ENCODE data around the gene PCNX1. TPM values are rescaled to one million over a fixed set of nuclear protein-coding genes. Genes with fewer than 3 reads are reported as not detected.
A peak's percentile ranks its signal among the peaks of the same experiment; 100 is the strongest.
"Not testable (repeated sequence)": the region's sequence is repeated elsewhere in the genome, so short reads cannot be mapped to it uniquely, and the experiment has no call there.

The PCNX1 gene
- total RNA-seq, 3 donors from 2014 or later: 26.4 to 30.8 (median 28.3) TPM

- H3K4me3 Mint-ChIP-seq: no peak overlapping the region
- H3K27me3 Mint-ChIP-seq (ENCODE audit: low read depth): peaks cover under 1% of the 10 kb centered on the region
- ATAC-seq: no peak
These were observed 232.9 kb downstream of the PCNX1 start for GRCh38 chr14:71140157-71140556.

DNA sequence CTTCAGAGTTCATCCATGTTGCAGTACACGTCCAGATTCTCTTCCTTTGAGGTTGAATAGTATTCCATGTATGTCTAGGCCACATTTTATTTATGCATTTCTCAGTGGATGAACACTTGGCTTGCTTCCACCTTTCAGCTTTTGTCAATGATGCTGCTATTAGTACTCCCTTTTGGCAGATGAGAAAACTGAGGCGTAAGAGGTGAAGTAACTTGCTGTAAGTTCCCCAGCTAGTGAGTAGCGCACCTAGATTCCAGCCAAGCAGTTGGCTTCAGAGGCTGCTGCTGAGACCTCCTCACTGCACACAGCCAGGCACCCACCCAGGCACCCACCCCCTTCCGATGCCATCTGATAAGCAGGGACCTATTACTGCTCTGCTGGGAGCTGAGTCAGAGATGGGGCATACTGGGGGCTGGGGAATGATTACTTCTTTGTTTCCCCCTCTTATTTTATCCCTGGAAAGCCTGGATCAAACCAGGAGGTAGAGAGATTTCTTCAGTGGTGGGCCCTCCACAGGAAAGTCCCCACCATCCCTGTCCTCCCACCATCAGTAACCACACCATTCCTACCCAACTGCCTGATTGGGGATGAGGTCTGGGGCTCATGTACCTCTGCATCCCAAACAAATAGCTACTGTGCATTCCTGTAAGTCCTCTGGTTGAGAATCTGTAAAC is 234.6 kb downstream of the PCNX1 start:
- no peak for ATAC-seq
- peaks cover 23% of the 10 kb centered on the region for H3K4me1 Mint-ChIP-seq (ENCODE audit: low read depth)
- H3K4me3 Mint-ChIP-seq: no peak overlapping the region
- H3K36me3 Mint-ChIP-seq (ENCODE audit: insufficient read depth): no peaks in the 10 kb centered on the region
- DNase-seq: no peak
- H3K9me3 Mint-ChIP-seq: no peaks in the 10 kb centered on the region
- no peaks in the 10 kb centered on the region for H3K27me3 Mint-ChIP-seq (ENCODE audit: low read depth)

More at GRCh38 chr14:71140157-71140556, 232.9 kb downstream of the PCNX1 start:
- H3K36me3 Mint-ChIP-seq (ENCODE audit: insufficient read depth): no peaks in the 10 kb centered on the region
- DNase-seq: no peak
- H3K4me1 Mint-ChIP-seq (ENCODE audit: low read depth): peaks cover 23% of the 10 kb centered on the region
- H3K9me3 Mint-ChIP-seq: no peaks in the 10 kb centered on the region

- DNase-seq (no peak), ATAC-seq (peak; percentile 38 to 43)
- H3K27me3 Mint-ChIP-seq (ENCODE audit: low read depth): no peaks in the 10 kb centered on the region
- no peaks in the 10 kb centered on the region for H3K36me3 Mint-ChIP-seq (ENCODE audit: insufficient read depth)
- H3K4me1 Mint-ChIP-seq (ENCODE audit: low read depth): peaks cover 23% of the 10 kb centered on the region
- no peaks in the 10 kb centered on the region for H3K9me3 Mint-ChIP-seq
- no peak overlapping the region for H3K4me3 Mint-ChIP-seq
These were observed 235.2 kb downstream of the PCNX1 start for GRCh38 chr14:71142375-71143038.

DNA sequence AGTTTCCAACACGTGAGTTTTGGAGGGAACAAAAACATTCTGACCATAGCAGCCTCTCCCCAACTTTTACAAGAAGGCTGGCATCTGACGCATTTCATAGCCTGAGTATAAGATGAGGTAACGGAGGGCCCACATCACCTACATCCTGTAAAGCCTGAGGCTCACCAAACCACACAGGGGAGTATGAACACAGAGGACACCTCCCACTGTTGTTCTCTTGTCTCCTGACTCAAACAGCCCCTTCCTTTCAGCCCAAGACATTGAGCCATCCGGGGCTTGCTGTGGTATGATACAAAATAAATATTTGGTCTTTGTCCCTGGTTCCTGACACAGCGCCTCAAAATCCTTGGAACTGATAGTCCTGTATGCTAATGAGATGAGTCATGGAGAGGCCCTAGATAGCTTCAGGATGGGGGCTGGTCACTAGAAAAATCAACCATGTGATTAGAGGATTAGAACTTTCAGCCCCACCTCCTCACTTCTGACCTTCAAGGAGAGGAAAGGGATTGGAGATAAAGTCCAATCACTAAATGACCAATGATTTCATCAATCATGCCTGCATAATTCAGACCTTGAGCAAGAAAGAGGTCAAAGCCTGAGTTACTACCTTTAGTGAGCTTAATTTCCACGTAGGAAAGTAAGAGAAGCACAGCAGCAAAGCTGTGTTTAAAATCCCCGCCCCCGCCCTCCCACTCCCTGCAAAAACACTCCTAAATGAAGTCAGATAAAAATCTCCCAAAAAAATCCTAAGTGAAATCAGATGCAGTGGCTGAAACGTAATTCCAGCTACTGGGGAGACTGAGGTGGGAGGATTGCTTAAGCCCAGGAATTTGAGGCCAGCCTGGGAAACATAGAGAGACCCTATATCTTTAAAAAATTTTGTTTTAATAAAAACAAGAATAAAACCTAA is 236.4 kb downstream of the PCNX1 start:
- Mint-ChIP-seq H3K4me1 (ENCODE audit: low read depth) (peaks cover 24% of the 10 kb centered on the region), H3K27me3 (ENCODE audit: low read depth) (no peaks in the 10 kb centered on the region), H3K36me3 (ENCODE audit: insufficient read depth) (no peaks in the 10 kb centered on the region), H3K9me3 (no peaks in the 10 kb centered on the region), H3K4me3 (no peak overlapping the region)
- DNase-seq (no peak), ATAC-seq (peak; percentile 81 to 90)

- not testable (repeated sequence) for H3K27me3 Mint-ChIP-seq (ENCODE audit: low read depth); H3K36me3 Mint-ChIP-seq (ENCODE audit: insufficient read depth); H3K4me3 Mint-ChIP-seq; DNase-seq; ATAC-seq
- Mint-ChIP-seq H3K4me1 (ENCODE audit: low read depth) (peaks cover 17% of the 10 kb centered on the region), H3K9me3 (peaks cover 12% of the 10 kb centered on the region)
These were observed 240.1 kb downstream of the PCNX1 start for GRCh38 chr14:71147335-71147734.

GRCh38 chr14:71148627-71149026 is 241.4 kb downstream of the PCNX1 start:
- Mint-ChIP-seq H3K27me3 (ENCODE audit: low read depth) (no peaks in the 10 kb centered on the region), H3K36me3 (ENCODE audit: insufficient read depth) (no peaks in the 10 kb centered on the region), H3K4me1 (ENCODE audit: low read depth) (peaks cover 4% of the 10 kb centered on the region), H3K9me3 (peaks cover 12% of the 10 kb centered on the region), H3K4me3 (no peak overlapping the region)
- no peak for ATAC-seq
- no peak for DNase-seq

GRCh38 chr14:71150737-71151136 is 243.5 kb downstream of the PCNX1 start:
- ATAC-seq: no peak
- H3K4me3 Mint-ChIP-seq: no peak overlapping the region
- peaks cover 3% of the 10 kb centered on the region for H3K4me1 Mint-ChIP-seq (ENCODE audit: low read depth)
- peaks cover 12% of the 10 kb centered on the region for H3K9me3 Mint-ChIP-seq
- H3K27me3 Mint-ChIP-seq (ENCODE audit: low read depth): no peaks in the 10 kb centered on the region
- no peaks in the 10 kb centered on the region for H3K36me3 Mint-ChIP-seq (ENCODE audit: insufficient read depth)
- DNase-seq: no peak

DNA sequence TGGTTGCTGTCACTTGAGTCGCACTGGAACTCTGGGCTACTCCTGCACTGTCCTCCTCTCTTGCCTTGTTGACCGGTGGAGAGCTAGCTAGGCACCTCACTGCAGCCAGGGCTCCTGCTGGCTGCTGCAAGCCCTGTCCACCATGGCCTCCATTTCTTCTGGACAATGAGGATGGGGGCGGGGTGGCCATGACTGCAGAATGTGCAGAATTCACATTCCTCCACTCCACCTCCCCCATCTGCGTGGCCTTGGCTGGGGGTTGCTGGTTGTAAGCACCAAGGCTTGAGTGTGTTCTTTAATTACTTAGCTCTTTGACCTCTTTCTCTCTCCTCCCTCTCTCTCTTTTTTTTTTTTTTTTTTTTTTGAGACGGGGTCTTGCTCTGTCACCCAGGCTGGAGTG is 248.5 kb downstream of the PCNX1 start:
- H3K9me3 Mint-ChIP-seq: peaks cover 4% of the 10 kb centered on the region
- ATAC-seq (no peak), DNase-seq (no peak)
- H3K36me3 Mint-ChIP-seq (ENCODE audit: insufficient read depth): no peaks in the 10 kb centered on the region
- H3K4me3 Mint-ChIP-seq: no peak overlapping the region
- H3K4me1 Mint-ChIP-seq (ENCODE audit: low read depth): no peaks in the 10 kb centered on the region
- peaks cover 3% of the 10 kb centered on the region for H3K27me3 Mint-ChIP-seq (ENCODE audit: low read depth)

- H3K27me3 Mint-ChIP-seq (ENCODE audit: low read depth): no peaks in the 10 kb centered on the region
- H3K9me3 Mint-ChIP-seq: no peaks in the 10 kb centered on the region
- no peak overlapping the region for H3K4me3 Mint-ChIP-seq
- DNase-seq: no peak
- peaks cover 3% of the 10 kb centered on the region for H3K4me1 Mint-ChIP-seq (ENCODE audit: low read depth)
- no peak for ATAC-seq
- no peaks in the 10 kb centered on the region for H3K36me3 Mint-ChIP-seq (ENCODE audit: insufficient read depth)
These were observed 256.0 kb downstream of the PCNX1 start for GRCh38 chr14:71163050-71163841.

DNA sequence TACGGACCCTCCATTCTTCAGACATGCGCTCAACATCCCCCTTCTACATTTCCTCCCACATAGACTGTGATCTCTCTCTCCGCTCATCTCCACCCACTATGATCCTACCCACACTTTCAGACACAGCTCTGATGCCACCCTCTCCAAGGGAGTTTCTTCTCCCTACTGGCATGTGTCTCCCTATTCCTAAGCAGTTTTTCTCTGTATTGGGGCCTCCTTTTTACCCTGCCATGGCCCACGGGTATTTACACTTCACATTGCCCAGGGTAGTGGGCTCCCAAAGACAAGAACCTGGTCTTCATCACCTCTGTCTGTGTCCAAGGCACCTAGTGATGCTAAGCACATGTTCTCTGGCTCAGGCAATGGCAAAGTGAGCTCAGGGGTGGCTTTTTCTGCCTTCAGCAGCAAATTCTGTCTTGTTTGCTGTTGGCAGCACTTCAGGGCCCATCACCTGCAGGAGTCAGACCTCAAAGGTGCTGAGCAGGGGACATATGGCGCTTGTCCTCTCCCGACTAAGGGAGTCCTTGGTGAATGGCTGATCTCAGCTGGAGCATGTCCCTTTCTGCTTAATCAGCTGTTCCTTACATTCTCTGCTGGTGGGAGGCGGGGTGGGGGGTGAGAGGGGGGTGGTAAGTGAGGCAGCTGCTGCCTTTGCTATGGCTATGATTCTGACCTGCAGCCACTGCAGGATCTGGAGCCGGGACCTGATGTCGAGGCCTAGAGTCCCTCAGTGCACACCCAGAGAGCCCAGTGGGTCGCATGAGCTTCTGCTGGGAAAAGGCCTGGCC is 256.8 kb downstream of the PCNX1 start:
- ATAC-seq (no peak), DNase-seq (no peak)
- Mint-ChIP-seq H3K9me3 (no peaks in the 10 kb centered on the region), H3K4me1 (ENCODE audit: low read depth) (peaks cover 8% of the 10 kb centered on the region), H3K4me3 (no peak overlapping the region), H3K36me3 (ENCODE audit: insufficient read depth) (no peaks in the 10 kb centered on the region), H3K27me3 (ENCODE audit: low read depth) (no peaks in the 10 kb centered on the region)

Other genes with a start within 250 kb of the PCNX1 start
- gene MAP3K9, start 97.9 kb upstream of the PCNX1 start, total RNA-seq: 1 to 10 TPM; 3.1 to 4.8 (median 4.7) TPM